HEK293 (cell line): ENCODE measurements around the gene MAIP1.

Experiments
- CTCF ChIA-PET: fragments of 350-600 bp; formaldehyde crosslinking; extraction: SDS; loops from one replicate; lab custom pipeline; 2021; ENCODE audit warnings: antibody characterized with exemption; lab: Yijun Ruan, JAX
- POLR2A ChIA-PET: fragments of 300-600 bp; formaldehyde crosslinking; extraction: SDS; loops from one replicate; lab custom pipeline; 2020; ENCODE audit warnings: antibody characterized with exemption, inconsistent platforms; lab: Yijun Ruan, JAX
- H3K27ac ChIP-seq: fragments of 200-500 bp; sonication (Bioruptor generic); 2 replicates; pipeline ENCODE4 v1.5.1; 2014; ENCODE audit warnings: low read depth, low read length, control low read depth, inconsistent platforms; ENCODE audit errors: extremely low read depth
- H3K36me3 ChIP-seq, 2 experiments: fragments of 200-500 bp in 1 of 2; sonication (Bioruptor generic) in 1 of 2; 1 replicate in 1 of 2; 2 replicates in 1 of 2; pipeline ENCODE4 v1.5.1; 2014 to 2017; ENCODE audit warnings: inconsistent platforms in 2 of 2, low read length in 2 of 2; ENCODE audit not compliant: control insufficient read depth in 2 of 2, insufficient read depth in 1 of 2
- H3K4me1 ChIP-seq: fragments of 200-500 bp; sonication (Bioruptor generic); 2 replicates; pipeline ENCODE4 v1.5.1; 2014; ENCODE audit warnings: mild to moderate bottlenecking, low read length, inconsistent platforms; ENCODE audit not compliant: control insufficient read depth, insufficient read depth
- H3K4me3 ChIP-seq: 2 replicates; pipeline ENCODE4 v1.5.1; 2011; ENCODE audit warnings: low read depth, mild to moderate bottlenecking, control low read depth, low read length, moderate library complexity
- H3K9me3 ChIP-seq: fragments of 200-500 bp; sonication (Bioruptor generic); 2 replicates; pipeline ENCODE4 v1.5.1; 2014; ENCODE audit warnings: low read depth, low read length, inconsistent platforms; ENCODE audit not compliant: control insufficient read depth, insufficient read depth
- FEZF1 ChIP-seq: fragments of 450-650 bp; formaldehyde crosslinking; IDR thresholded peaks from 2 replicates; pipeline ENCODE4 v1.5.1; 2016; ENCODE audit warnings: missing biosample characterization, missing genetic modification characterization
- HOXA7 ChIP-seq: sonication (generic); formaldehyde crosslinking; IDR thresholded peaks from 2 replicates; pipeline ENCODE4 v1.8.1; 2022; ENCODE audit warnings: missing genetic modification reagents, borderline replicate concordance
- MEIS1 ChIP-seq: sonication (generic); formaldehyde crosslinking; IDR thresholded peaks from 2 replicates; pipeline ENCODE4 v1.8.1; 2022; ENCODE audit warnings: missing genetic modification reagents, mild to moderate bottlenecking, borderline replicate concordance
- MYNN ChIP-seq: fragments of 450-650 bp; formaldehyde crosslinking; IDR thresholded peaks from 2 replicates; pipeline ENCODE4 v1.5.1; 2016; ENCODE audit warnings: missing biosample characterization, missing genetic modification characterization, borderline replicate concordance
- SCRT1 ChIP-seq: fragments of 450-650 bp; formaldehyde crosslinking; IDR thresholded peaks from 2 replicates; pipeline ENCODE4 v1.5.1; 2016; ENCODE audit warnings: missing biosample characterization, missing genetic modification characterization, borderline replicate concordance
- TSHZ1 ChIP-seq: fragments of 450-650 bp; formaldehyde crosslinking; IDR thresholded peaks from 2 replicates; pipeline ENCODE4 v1.5.1; 2016; ENCODE audit warnings: missing biosample characterization, missing genetic modification characterization, borderline replicate concordance
- WT1 ChIP-seq: fragments of 450-650 bp; formaldehyde crosslinking; IDR thresholded peaks from 2 replicates; pipeline ENCODE4 v1.5.1; 2016; ENCODE audit warnings: missing biosample characterization, missing genetic modification characterization
- YY1 ChIP-seq: fragments of 450-650 bp; formaldehyde crosslinking; IDR thresholded peaks from 2 replicates; pipeline ENCODE4 v1.5.1; 2018; ENCODE audit warnings: missing biosample characterization, missing genetic modification characterization
- ZEB2 ChIP-seq: fragments of 450-650 bp; formaldehyde crosslinking; IDR thresholded peaks from 2 replicates; pipeline ENCODE4 v1.5.1; 2016; ENCODE audit warnings: missing biosample characterization, missing genetic modification characterization
- ZNF157 ChIP-seq: fragments of 450-650 bp; formaldehyde crosslinking; IDR thresholded peaks from 2 replicates; pipeline ENCODE4 v1.5.1; 2016; ENCODE audit warnings: missing biosample characterization, missing genetic modification characterization
- ZNF169 ChIP-seq: fragments of 450-650 bp; formaldehyde crosslinking; IDR thresholded peaks from 2 replicates; pipeline ENCODE4 v1.5.1; 2016; ENCODE audit warnings: missing biosample characterization, missing genetic modification characterization
- ZNF211 ChIP-seq: fragments of 450-650 bp; formaldehyde crosslinking; IDR thresholded peaks from 2 replicates; pipeline ENCODE4 v1.5.1; 2016; ENCODE audit warnings: low read depth, missing biosample characterization, missing genetic modification characterization
- ZNF248 ChIP-seq: fragments of 450-650 bp; formaldehyde crosslinking; IDR thresholded peaks from 2 replicates; pipeline ENCODE4 v1.5.1; 2017; ENCODE audit warnings: missing biosample characterization, missing genetic modification characterization
- ZNF366 ChIP-seq: fragments of 450-650 bp; formaldehyde crosslinking; conservative IDR thresholded peaks from 2 replicates; pipeline ENCODE4 v1.5.1; 2016; ENCODE audit warnings: missing biosample characterization, missing genetic modification characterization
- ZNF488 ChIP-seq: fragments of 450-650 bp; formaldehyde crosslinking; IDR thresholded peaks from 2 replicates; pipeline ENCODE4 v1.5.1; 2016; ENCODE audit warnings: missing biosample characterization, missing genetic modification characterization
- ZNF664 ChIP-seq: fragments of 450-650 bp; formaldehyde crosslinking; IDR thresholded peaks from 2 replicates; pipeline ENCODE4 v1.5.1; 2016; ENCODE audit warnings: missing biosample characterization, missing genetic modification characterization
- ZNF777 ChIP-seq: fragments of 450-650 bp; formaldehyde crosslinking; IDR thresholded peaks from 2 replicates; pipeline ENCODE4 v1.5.1; 2017; ENCODE audit warnings: missing biosample characterization, missing genetic modification characterization, borderline replicate concordance
- TF ChIP-seq, protein P1 (sequence below): fragments of 450-650 bp; formaldehyde crosslinking; conservative IDR thresholded peaks from 2 replicates; pipeline ENCODE4 v1.5.1; 2016; ENCODE audit warnings: low read depth, missing biosample characterization, missing genetic modification characterization
- TF ChIP-seq, protein P2 (sequence below): sonication (generic); formaldehyde crosslinking; IDR thresholded peaks from 2 replicates; pipeline ENCODE4 v1.8.1; 2022; ENCODE audit warnings: mild to moderate bottlenecking, moderate library complexity, missing genetic modification reagents
- TF ChIP-seq, protein P3 (sequence below): fragments of 450-650 bp; formaldehyde crosslinking; IDR thresholded peaks from 2 replicates; pipeline ENCODE4 v1.5.1; 2016; ENCODE audit warnings: missing biosample characterization, missing genetic modification characterization

The MAIP1 gene

GRCh38 chr2:199933466-199933865 lies 21.9 kb upstream of the MAIP1 start (continued):
- TF ChIP-seq, protein P1, sequence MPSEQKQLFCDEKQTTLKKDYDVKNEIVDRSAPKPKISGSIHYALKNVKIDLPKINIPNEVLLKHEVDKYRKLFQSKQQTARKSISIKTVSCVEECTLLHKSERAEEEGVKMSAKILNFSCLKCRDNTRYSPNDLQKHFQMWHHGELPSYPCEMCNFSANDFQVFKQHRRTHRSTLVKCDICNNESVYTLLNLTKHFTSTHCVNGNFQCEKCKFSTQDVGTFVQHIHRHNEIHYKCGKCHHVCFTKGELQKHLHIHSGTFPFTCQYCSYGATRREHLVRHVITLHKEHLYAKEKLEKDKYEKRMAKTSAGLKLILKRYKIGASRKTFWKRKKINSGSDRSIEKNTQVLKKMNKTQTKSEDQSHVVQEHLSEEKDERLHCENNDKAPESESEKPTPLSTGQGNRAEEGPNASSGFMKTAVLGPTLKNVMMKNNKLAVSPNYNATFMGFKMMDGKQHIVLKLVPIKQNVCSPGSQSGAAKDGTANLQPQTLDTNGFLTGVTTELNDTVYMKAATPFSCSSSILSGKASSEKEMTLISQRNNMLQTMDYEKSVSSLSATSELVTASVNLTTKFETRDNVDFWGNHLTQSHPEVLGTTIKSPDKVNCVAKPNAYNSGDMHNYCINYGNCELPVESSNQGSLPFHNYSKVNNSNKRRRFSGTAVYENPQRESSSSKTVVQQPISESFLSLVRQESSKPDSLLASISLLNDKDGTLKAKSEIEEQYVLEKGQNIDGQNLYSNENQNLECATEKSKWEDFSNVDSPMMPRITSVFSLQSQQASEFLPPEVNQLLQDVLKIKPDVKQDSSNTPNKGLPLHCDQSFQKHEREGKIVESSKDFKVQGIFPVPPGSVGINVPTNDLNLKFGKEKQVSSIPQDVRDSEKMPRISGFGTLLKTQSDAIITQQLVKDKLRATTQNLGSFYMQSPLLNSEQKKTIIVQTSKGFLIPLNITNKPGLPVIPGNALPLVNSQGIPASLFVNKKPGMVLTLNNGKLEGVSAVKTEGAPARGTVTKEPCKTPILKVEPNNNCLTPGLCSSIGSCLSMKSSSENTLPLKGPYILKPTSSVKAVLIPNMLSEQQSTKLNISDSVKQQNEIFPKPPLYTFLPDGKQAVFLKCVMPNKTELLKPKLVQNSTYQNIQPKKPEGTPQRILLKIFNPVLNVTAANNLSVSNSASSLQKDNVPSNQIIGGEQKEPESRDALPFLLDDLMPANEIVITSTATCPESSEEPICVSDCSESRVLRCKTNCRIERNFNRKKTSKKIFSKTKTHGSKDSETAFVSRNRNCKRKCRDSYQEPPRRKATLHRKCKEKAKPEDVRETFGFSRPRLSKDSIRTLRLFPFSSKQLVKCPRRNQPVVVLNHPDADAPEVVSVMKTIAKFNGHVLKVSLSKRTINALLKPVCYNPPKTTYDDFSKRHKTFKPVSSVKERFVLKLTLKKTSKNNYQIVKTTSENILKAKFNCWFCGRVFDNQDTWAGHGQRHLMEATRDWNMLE (tag by site-specific recombination), result no peak
- no peak for TF ChIP-seq MEIS1 (CRISPR knock-in tag)
- TF ChIP-seq ZNF248 (tag by site-specific recombination), result no peak
- no peak for TF ChIP-seq ZNF664 (tag by site-specific recombination)
- no peak for TF ChIP-seq ZNF366 (tag by site-specific recombination)
- TF ChIP-seq ZNF169 (tag by site-specific recombination), result no peak
- TF ChIP-seq WT1 (tag by site-specific recombination), result peak; percentile 56; the same call in 1 of the 2 replicates
- TF ChIP-seq, protein P2, sequence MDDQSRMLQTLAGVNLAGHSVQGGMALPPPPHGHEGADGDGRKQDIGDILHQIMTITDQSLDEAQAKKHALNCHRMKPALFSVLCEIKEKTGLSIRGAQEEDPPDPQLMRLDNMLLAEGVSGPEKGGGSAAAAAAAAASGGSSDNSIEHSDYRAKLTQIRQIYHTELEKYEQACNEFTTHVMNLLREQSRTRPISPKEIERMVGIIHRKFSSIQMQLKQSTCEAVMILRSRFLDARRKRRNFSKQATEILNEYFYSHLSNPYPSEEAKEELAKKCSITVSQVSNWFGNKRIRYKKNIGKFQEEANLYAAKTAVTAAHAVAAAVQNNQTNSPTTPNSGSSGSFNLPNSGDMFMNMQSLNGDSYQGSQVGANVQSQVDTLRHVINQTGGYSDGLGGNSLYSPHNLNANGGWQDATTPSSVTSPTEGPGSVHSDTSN (CRISPR knock-in tag), result no peak
- TF ChIP-seq ZEB2, result no peak
- no peak for TF ChIP-seq TSHZ1 (tag by site-specific recombination)

DNA sequence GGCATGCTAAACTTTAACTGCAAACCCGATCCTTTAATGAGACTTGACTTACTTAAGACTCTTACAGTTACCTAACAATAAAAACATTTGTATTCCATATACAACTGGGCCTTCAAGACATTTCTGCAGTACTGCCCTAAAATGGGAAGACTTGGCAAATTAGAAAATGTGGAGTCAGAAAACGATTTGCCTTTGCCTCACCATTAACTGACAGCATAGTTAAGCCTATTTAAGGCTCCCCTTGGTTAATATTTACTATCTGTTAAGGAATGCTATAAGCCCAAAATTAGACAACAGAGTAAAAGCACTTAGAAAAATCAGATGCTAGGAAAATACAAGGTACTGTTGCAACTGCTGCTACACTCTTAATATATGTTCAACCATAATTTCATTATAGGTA lies 18.8 kb upstream of the MAIP1 start:
- Histone ChIP-seq H3K36me3 (peaks cover 42 to 44% of the 10 kb centered on the region in 2 experiments), H3K4me1 (no peaks in the 10 kb centered on the region), H3K9me3 (no peaks in the 10 kb centered on the region), H3K4me3 (no peak overlapping the region), H3K27ac (no peak overlapping the region)
- ChIA-PET POLR2A (no interaction called here), CTCF (no interaction called here)
- TF ChIP-seq ZNF777 (tag by site-specific recombination) (no peak), ZNF488 (tag by site-specific recombination) (no peak), MYNN (tag by site-specific recombination) (no peak), ZNF157 (tag by site-specific recombination) (no peak), ZNF211 (tag by site-specific recombination) (no peak), FEZF1 (tag by site-specific recombination) (no peak), HOXA7 (CRISPR knock-in tag) (no peak), SCRT1 (tag by site-specific recombination) (no peak), YY1 (tag by site-specific recombination) (no peak)
- TF ChIP-seq, protein P3, sequence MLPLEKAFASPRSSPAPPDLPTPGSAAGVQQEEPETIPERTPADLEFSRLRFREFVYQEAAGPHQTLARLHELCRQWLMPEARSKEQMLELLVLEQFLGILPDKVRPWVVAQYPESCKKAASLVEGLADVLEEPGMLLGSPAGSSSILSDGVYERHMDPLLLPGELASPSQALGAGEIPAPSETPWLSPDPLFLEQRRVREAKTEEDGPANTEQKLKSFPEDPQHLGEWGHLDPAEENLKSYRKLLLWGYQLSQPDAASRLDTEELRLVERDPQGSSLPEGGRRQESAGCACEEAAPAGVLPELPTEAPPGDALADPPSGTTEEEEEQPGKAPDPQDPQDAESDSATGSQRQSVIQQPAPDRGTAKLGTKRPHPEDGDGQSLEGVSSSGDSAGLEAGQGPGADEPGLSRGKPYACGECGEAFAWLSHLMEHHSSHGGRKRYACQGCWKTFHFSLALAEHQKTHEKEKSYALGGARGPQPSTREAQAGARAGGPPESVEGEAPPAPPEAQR (tag by site-specific recombination), result no peak
- TF ChIP-seq, all 188 proteins: peak for 0
